ENCODE measurements around the gene TAOK1. TPM values are rescaled to one million over a fixed set of nuclear protein-coding genes. Genes with fewer than 3 reads are reported as not detected.

Gene TAOK1
- total RNA-seq = 18.2 and 32.4 TPM in 2 replicates

GRCh38 chr17:29389982-29390850 lies at the start of gene TAOK1:
TSS of gene TAOK1 (plus strand) at chr17:29390363. CDS start at chr17:29451549, 61,186 bp downstream.

GRCh38 chr17:29566473-29567303 lies 176.5 kb downstream of the TAOK1 start, which contains the start of gene ABHD15:
TSS of gene ABHD15 (minus strand) at chr17:29567037. CDS start at chr17:29566966, 71 bp downstream.

GRCh38 chr17:29568331-29569244 lies 178.4 kb downstream of the TAOK1 start, which contains the start of gene TP53I13:
TSS of gene TP53I13 (plus strand) at chr17:29568701. CDS start at chr17:29568759, 58 bp downstream.

GRCh38 chr17:29589524-29590410 lies 199.6 kb downstream of the TAOK1 start, which contains the start of gene GIT1:
TSS of gene GIT1 (minus strand) at chr17:29589648. CDS start at chr17:29589378, 270 bp downstream.

GRCh38 chr17:29592850-29593551 lies 202.8 kb downstream of the TAOK1 start, which contains the start of gene ANKRD13B:
TSS of gene ANKRD13B (plus strand) at chr17:29593132. CDS start at chr17:29593622, 490 bp downstream.

Other genes starting within 250 kb of the TAOK1 start
- gene MYO18A, start 210.0 kb upstream of the TAOK1 start, total RNA-seq = 39.2 and 57.1 TPM in 2 replicates
- not detected in 2 replicates for gene CRYBA1, start 143.5 kb upstream of the TAOK1 start, total RNA-seq
- 13.8 and 15.8 TPM in 2 replicates for gene NUFIP2, start 96.2 kb upstream of the TAOK1 start, total RNA-seq
- 8.9 and 10.1 TPM in 2 replicates for gene ABHD15, start 176.7 kb downstream of the TAOK1 start, total RNA-seq
- gene TP53I13, start 178.3 kb downstream of the TAOK1 start, total RNA-seq = 44.7 and 52.5 TPM in 2 replicates
- 14.5 and 24.5 TPM in 2 replicates for gene GIT1, start 199.3 kb downstream of the TAOK1 start, total RNA-seq
- 2.7 and 4.3 TPM in 2 replicates for gene ANKRD13B, start 202.8 kb downstream of the TAOK1 start, total RNA-seq
- gene CORO6, start 232.5 kb downstream of the TAOK1 start, total RNA-seq = 3.2 and 5.7 TPM in 2 replicates